Stomach (tissue), 4 donors: ENCODE results near the gene GPER1.

Source experiments
- EP300 ChIP-seq: sonication (generic); formaldehyde crosslinking; IDR thresholded peaks from one replicate; pipeline ENCODE4 v1.6.1; 2017; ENCODE audit warnings: antibody characterized with exemption
- POLR2A ChIP-seq, 4 donors: fragments of 450-650 bp; IDR thresholded peaks; one replicate each; pipeline ENCODE4 v1.6.1; 2016; ENCODE audit warnings: antibody characterized with exemption in 4 of 4, control low read depth in 2 of 4, mild to moderate bottlenecking in 1 of 4, moderate library complexity in 1 of 4
- POLR2AphosphoS5 ChIP-seq, 3 donors: sonication (generic); formaldehyde crosslinking; IDR thresholded peaks; one replicate each; pipeline ENCODE4 v1.6.1; 2016; ENCODE audit warnings: antibody characterized with exemption in 3 of 3
- TF ChIP-seq, protein P1 (sequence below), 7 experiments: fragments of 450-650 bp in 4 of 7; fragments of 200-600 bp in 3 of 7; sonication (generic) in 3 of 7; IDR thresholded peaks; one replicate each; pipeline ENCODE4 v1.5.1; 2016 to 2019; ENCODE audit warnings: antibody characterized with exemption in 7 of 7, control low read depth in 2 of 7, mild to moderate bottlenecking in 1 of 7

DNA sequence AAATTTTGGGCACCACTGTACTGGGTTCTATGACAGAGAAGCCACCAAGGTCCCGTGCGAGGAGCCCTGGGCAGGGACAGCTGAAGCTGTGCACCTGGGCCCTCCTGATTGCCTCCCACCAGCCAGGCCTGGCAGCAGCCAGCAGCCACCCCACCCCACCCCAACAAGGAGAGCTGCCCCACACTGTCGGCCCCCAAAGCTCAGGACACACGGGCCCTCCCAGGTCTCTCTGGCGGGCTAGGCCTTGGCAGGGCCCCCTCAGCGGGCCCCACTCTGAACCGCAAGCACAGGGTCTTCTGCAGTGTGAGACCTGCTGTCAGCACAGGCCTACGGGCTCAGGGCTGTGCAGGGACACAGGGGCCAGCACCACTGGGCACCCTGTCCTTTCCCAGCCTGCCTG is 38.1 kb upstream of the GPER1 start:
- TF ChIP-seq, protein P1, sequence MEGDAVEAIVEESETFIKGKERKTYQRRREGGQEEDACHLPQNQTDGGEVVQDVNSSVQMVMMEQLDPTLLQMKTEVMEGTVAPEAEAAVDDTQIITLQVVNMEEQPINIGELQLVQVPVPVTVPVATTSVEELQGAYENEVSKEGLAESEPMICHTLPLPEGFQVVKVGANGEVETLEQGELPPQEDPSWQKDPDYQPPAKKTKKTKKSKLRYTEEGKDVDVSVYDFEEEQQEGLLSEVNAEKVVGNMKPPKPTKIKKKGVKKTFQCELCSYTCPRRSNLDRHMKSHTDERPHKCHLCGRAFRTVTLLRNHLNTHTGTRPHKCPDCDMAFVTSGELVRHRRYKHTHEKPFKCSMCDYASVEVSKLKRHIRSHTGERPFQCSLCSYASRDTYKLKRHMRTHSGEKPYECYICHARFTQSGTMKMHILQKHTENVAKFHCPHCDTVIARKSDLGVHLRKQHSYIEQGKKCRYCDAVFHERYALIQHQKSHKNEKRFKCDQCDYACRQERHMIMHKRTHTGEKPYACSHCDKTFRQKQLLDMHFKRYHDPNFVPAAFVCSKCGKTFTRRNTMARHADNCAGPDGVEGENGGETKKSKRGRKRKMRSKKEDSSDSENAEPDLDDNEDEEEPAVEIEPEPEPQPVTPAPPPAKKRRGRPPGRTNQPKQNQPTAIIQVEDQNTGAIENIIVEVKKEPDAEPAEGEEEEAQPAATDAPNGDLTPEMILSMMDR (IDR thresholded peaks at IDR 0.05), result no peak
- TF ChIP-seq POLR2AphosphoS5 (IDR thresholded peaks at IDR 0.05), result no peak
- no peak for TF ChIP-seq POLR2A (IDR thresholded peaks at IDR 0.05)
- no peak for TF ChIP-seq EP300
